Epithelial cell of umbilical artery (primary cell): ENCODE measurements around the gene ASCL4. TPM values are rescaled to one million over a fixed set of nuclear protein-coding genes. Genes with fewer than 3 reads are reported as not detected.

Source experiments
- total RNA-seq: library from RNA; depleted of rRNA; stranded (reverse); fragments of >200 nt; gene quantifications from 2 replicates; pipeline ENCODE4 v1.2.3, GENCODE V29; 2014

The ASCL4 gene
- not detected in 2 replicates for total RNA-seq

GRCh38 chr12:107774349-107775029 is at the start of gene ASCL4:
Gene ASCL4, plus strand, starts transcription at chr12:107774704. Its CDS starts 515 bp downstream, at chr12:107775219.

GRCh38 chr12:107760809-107761501 is 13.5 kb upstream of the ASCL4 start, which contains the start of gene PRDM4:
Gene PRDM4, minus strand, starts transcription at chr12:107761137. Its CDS starts 622 bp downstream, at chr12:107760515.

Other genes starting within 250 kb of the ASCL4 start
- gene PWP1, start 88.9 kb upstream of the ASCL4 start, total RNA-seq = 143 and 174 TPM in 2 replicates
- gene PRDM4, start 13.6 kb upstream of the ASCL4 start, total RNA-seq = 17.2 and 19.2 TPM in 2 replicates